SW480 (cell line): ENCODE results near the gene CECR2.

ENCODE experiments used
- DNase-seq: peaks from one replicate; pipeline ENCODE4 v3.0.0-alpha.2; 2016; ENCODE audit warnings: low spot score

CECR2 gene

GRCh38 chr22:17368144-17368543 is 1.1 kb upstream of the CECR2 start:
- DNase-seq: no peak

- peak; percentile 26 for DNase-seq
These were observed 464 bp upstream of the CECR2 start for GRCh38 chr22:17368554-17369438.

GRCh38 chr22:17370026-17370765 is 936 bp downstream of the CECR2 start:
- DNase-seq: no peak

- no peak for DNase-seq
These were observed 1.6 kb downstream of the CECR2 start for GRCh38 chr22:17370766-17371432.

GRCh38 chr22:17371448-17371847 is 2.2 kb downstream of the CECR2 start:
- no peak for DNase-seq

- no peak for DNase-seq
These were observed 4.6 kb downstream of the CECR2 start for GRCh38 chr22:17373855-17374254.

- DNase-seq: no peak
These were observed 6.8 kb downstream of the CECR2 start for GRCh38 chr22:17375914-17376614.

- DNase-seq: no peak
These were observed 7.7 kb downstream of the CECR2 start for GRCh38 chr22:17376950-17377349.

- DNase-seq: no peak
These were observed 10.7 kb downstream of the CECR2 start for GRCh38 chr22:17379944-17380343.

- no peak for DNase-seq
These were observed 11.3 kb downstream of the CECR2 start for GRCh38 chr22:17380359-17381087.

- DNase-seq: no peak
These were observed 12.1 kb downstream of the CECR2 start for GRCh38 chr22:17381192-17381913.

GRCh38 chr22:17384612-17385330 is 15.5 kb downstream of the CECR2 start:
- no peak for DNase-seq

GRCh38 chr22:17387356-17387755 is 18.1 kb downstream of the CECR2 start:
- DNase-seq: no peak

- no peak for DNase-seq
These were observed 19.0 kb downstream of the CECR2 start for GRCh38 chr22:17388235-17388634.

GRCh38 chr22:17390087-17390486 is 20.8 kb downstream of the CECR2 start:
- DNase-seq: no peak

GRCh38 chr22:17396516-17396915 is 27.3 kb downstream of the CECR2 start:
- peak; percentile 71 for DNase-seq

GRCh38 chr22:17397756-17398547 is 28.7 kb downstream of the CECR2 start:
- no peak for DNase-seq

GRCh38 chr22:17400305-17400704 is 31.0 kb downstream of the CECR2 start:
- DNase-seq: no peak

- DNase-seq: no peak
These were observed 32.5 kb downstream of the CECR2 start for GRCh38 chr22:17401728-17402127.
